Small intestine (tissue), 7 donors: ENCODE results near the gene CAPN14. TPM values are rescaled to one million over a fixed set of nuclear protein-coding genes. Genes with fewer than 3 reads are reported as not detected.

Source experiments
- DNase-seq, 2 donors: peaks; one replicate each; pipeline versions ENCODE4 v3.0.0 to v3.0.0-alpha.2; 2013
- FAIRE-seq: peaks from 2 replicates; lab custom pipeline; 2012; peaks lifted over from hg19 to GRCh38; lab: Jason Lieb, UNC
- H3K27ac ChIP-seq, 3 donors: one replicate each; pipeline ENCODE4 v1.5.1; 2013; ENCODE audit warnings: low read length in 2 of 3, mild to moderate bottlenecking in 2 of 3, control low read depth in 1 of 3, inconsistent platforms in 1 of 3, low read depth in 1 of 3, moderate library complexity in 1 of 3
- H3K27me3 ChIP-seq, 3 donors: one replicate each; pipeline ENCODE4 v1.6.1; 2013; ENCODE audit warnings: low read length in 3 of 3, inconsistent platforms in 1 of 3; ENCODE audit not compliant: control insufficient read depth in 3 of 3, insufficient read depth in 3 of 3
- H3K36me3 ChIP-seq, 3 donors: one replicate each; pipeline ENCODE4 v1.6.1; 2013; ENCODE audit warnings: low read length in 3 of 3, inconsistent platforms in 1 of 3, low read depth in 1 of 3, mild to moderate bottlenecking in 1 of 3, moderate library complexity in 1 of 3; ENCODE audit not compliant: control insufficient read depth in 3 of 3, insufficient read depth in 2 of 3
- H3K4me1 ChIP-seq, 3 donors: one replicate each; pipeline ENCODE4 v1.6.1; 2013; ENCODE audit warnings: low read length in 2 of 3, inconsistent platforms in 1 of 3, low read depth in 1 of 3, mild to moderate bottlenecking in 1 of 3, moderate library complexity in 1 of 3; ENCODE audit not compliant: control insufficient read depth in 3 of 3, insufficient read depth in 2 of 3
- H3K4me3 ChIP-seq, 3 donors: one replicate each; pipeline ENCODE4 v1.5.1; 2013; ENCODE audit warnings: low read length in 3 of 3, control low read depth in 1 of 3, inconsistent platforms in 1 of 3, low read depth in 1 of 3, mild to moderate bottlenecking in 1 of 3, moderate library complexity in 1 of 3
- H3K9me3 ChIP-seq, 2 donors: one replicate each; pipeline ENCODE4 v1.6.1; 2013; ENCODE audit warnings: low read depth in 1 of 2, low read length in 1 of 2; ENCODE audit not compliant: control insufficient read depth in 2 of 2, insufficient read depth in 1 of 2
- WGBS, 3 donors: extraction: QIAGEN DNeasy Blood & Tissue Kit; methylation state at CpG; one replicate each; pipeline ENCODE4 v1.1.7; 2013; 5-methylcytosine and 5-hydroxymethylcytosine counted together
- polyA plus RNA-seq, 4 donors: library from polyadenylated mRNA; stranded (reverse) in 3 of 4; unstranded in 1 of 4; fragments of 200-250 nt in 3 of 4; fragments of 120-200 nt in 1 of 4; gene quantifications; one replicate each; pipeline versions ENCODE4 v1.2.1 to v1.2.3, GENCODE V29; 2013
- donor health status: healthy with polysubstance abuse.
- donor health status: control.
- donor health status: control.
- donor health status: Bipolar disorder and iron deficiency.
- donor health status: healthy.

Gene CAPN14
- polyA plus RNA-seq, 4 donors, result 0.06 to 0.15 TPM; not detected in 2

GRCh38 chr2:31212659-31213600 is 4.4 kb downstream of the CAPN14 start:
- no peak for FAIRE-seq
- no peaks in the 10 kb centered on the region for H3K36me3 ChIP-seq
- WGBS, 3 donors, result 69 to 75% (median 70%) methylated on average over 9 of the region's 9 CpGs
- DNase-seq, result no peak
- H3K27me3 ChIP-seq, result no peaks in the 10 kb centered on the region
- H3K4me3 ChIP-seq, result no peak overlapping the region
- H3K27ac ChIP-seq, result no peak overlapping the region
- no peaks in the 10 kb centered on the region for H3K9me3 ChIP-seq
- H3K4me1 ChIP-seq, result no peaks in the 10 kb centered on the region

GRCh38 chr2:31208240-31208639 is 9.1 kb downstream of the CAPN14 start:
- H3K36me3 ChIP-seq, result no peaks in the 10 kb centered on the region
- FAIRE-seq, result no peak
- no peak for DNase-seq
- peaks cover 0 to 2% (median 0%) of the 10 kb centered on the region in 3 donors for H3K27me3 ChIP-seq
- no peaks in the 10 kb centered on the region for H3K9me3 ChIP-seq
- no peak overlapping the region for H3K4me3 ChIP-seq
- H3K27ac ChIP-seq, result no peak overlapping the region
- 90 to 95% (median 92%) methylated on average over 1 of the region's 1 CpG for WGBS, 3 donors
- no peaks in the 10 kb centered on the region for H3K4me1 ChIP-seq

GRCh38 chr2:31207790-31208189 is 9.5 kb downstream of the CAPN14 start:
- Histone ChIP-seq H3K9me3 (no peaks in the 10 kb centered on the region), H3K36me3 (no peaks in the 10 kb centered on the region), H3K27ac (no peak overlapping the region), H3K4me1 (no peaks in the 10 kb centered on the region), H3K4me3 (no peak overlapping the region), H3K27me3 (peaks cover 0 to 2% (median 0%) of the 10 kb centered on the region in 3 donors)
- FAIRE-seq (no peak), DNase-seq (no peak)
- 47 to 53% (median 50%) methylated on average over 2 of the region's 2 CpGs for WGBS, 3 donors

GRCh38 chr2:31205613-31206012 is 11.7 kb downstream of the CAPN14 start:
- H3K36me3 ChIP-seq, result no peaks in the 10 kb centered on the region
- DNase-seq (no peak), FAIRE-seq (no peak)
- WGBS, 3 donors, result 62 to 89% (median 84%) methylated on average over 3 of the region's 3 CpGs
- no peaks in the 10 kb centered on the region for H3K4me1 ChIP-seq
- no peaks in the 10 kb centered on the region for H3K9me3 ChIP-seq
- H3K4me3 ChIP-seq, result no peak overlapping the region
- H3K27me3 ChIP-seq, result peaks cover 0 to 2% (median 0%) of the 10 kb centered on the region in 3 donors
- no peak overlapping the region for H3K27ac ChIP-seq

GRCh38 chr2:31205186-31205585 is 12.1 kb downstream of the CAPN14 start:
- 51 to 77% (median 68%) methylated on average over 9 of the region's 9 CpGs for WGBS, 3 donors

GRCh38 chr2:31204783-31205182 is 12.5 kb downstream of the CAPN14 start:
- FAIRE-seq (no peak), DNase-seq (no peak)
- H3K4me1 ChIP-seq, result no peaks in the 10 kb centered on the region
- no peaks in the 10 kb centered on the region for H3K36me3 ChIP-seq
- H3K4me3 ChIP-seq, result no peak overlapping the region
- 71 to 87% (median 77%) methylated on average over 6 of the region's 6 CpGs for WGBS, 3 donors
- no peak overlapping the region for H3K27ac ChIP-seq
- H3K27me3 ChIP-seq, result peaks cover 0 to 2% (median 0%) of the 10 kb centered on the region in 3 donors
- H3K9me3 ChIP-seq, result no peaks in the 10 kb centered on the region

More at GRCh38 chr2:31205186-31205585, 12.1 kb downstream of the CAPN14 start:
- peaks cover 0 to 2% (median 0%) of the 10 kb centered on the region in 3 donors for H3K27me3 ChIP-seq
- no peaks in the 10 kb centered on the region for H3K9me3 ChIP-seq
- no peaks in the 10 kb centered on the region for H3K4me1 ChIP-seq
- no peak for FAIRE-seq
- H3K4me3 ChIP-seq, result no peak overlapping the region
- H3K27ac ChIP-seq, result no peak overlapping the region
- no peaks in the 10 kb centered on the region for H3K36me3 ChIP-seq
- DNase-seq, result no peak

- no peak overlapping the region for H3K4me3 ChIP-seq
- DNase-seq (no peak), FAIRE-seq (no peak)
- H3K36me3 ChIP-seq, result no peaks in the 10 kb centered on the region
- H3K27me3 ChIP-seq, result peaks cover 0 to 2% (median 0%) of the 10 kb centered on the region in 3 donors
- H3K4me1 ChIP-seq, result no peaks in the 10 kb centered on the region
- H3K9me3 ChIP-seq, result no peaks in the 10 kb centered on the region
- H3K27ac ChIP-seq, result no peak overlapping the region
These were observed 13.4 kb downstream of the CAPN14 start for GRCh38 chr2:31203916-31204315.

GRCh38 chr2:31202833-31203232 is 14.5 kb downstream of the CAPN14 start:
- H3K36me3 ChIP-seq, result no peaks in the 10 kb centered on the region
- peaks cover 0 to 2% (median 0%) of the 10 kb centered on the region in 3 donors for H3K27me3 ChIP-seq
- no peak overlapping the region for H3K4me3 ChIP-seq
- DNase-seq (no peak), FAIRE-seq (no peak)
- H3K4me1 ChIP-seq, result no peaks in the 10 kb centered on the region
- no peaks in the 10 kb centered on the region for H3K9me3 ChIP-seq
- 63 to 77% (median 65%) methylated on average over 5 of the region's 5 CpGs for WGBS, 3 donors
- H3K27ac ChIP-seq, result no peak overlapping the region
